ENCODE data around the gene CYP3A5.
"Not testable (repeated sequence)": the region's sequence is repeated elsewhere in the genome, so short reads cannot be mapped to it uniquely, and the experiment has no call there.

The CYP3A5 gene

GRCh38 chr7:99679400-99680191 lies at the start of gene CYP3A5:
TSS of gene CYP3A5 (minus strand) at chr7:99679996. CDS start at chr7:99679896, 100 bp downstream.
- DNase-seq = no peak

- no peak for DNase-seq
Measured at GRCh38 chr7:99728615-99729014, 48.8 kb upstream of the CYP3A5 start.

GRCh38 chr7:99723201-99723600 lies 43.4 kb upstream of the CYP3A5 start:
- DNase-seq = not testable (repeated sequence)

- no peak for DNase-seq
Measured at GRCh38 chr7:99720800-99721595, 41.2 kb upstream of the CYP3A5 start.

GRCh38 chr7:99719996-99720769 lies 40.4 kb upstream of the CYP3A5 start:
- no peak for DNase-seq

- DNase-seq = no peak
Measured at GRCh38 chr7:99713995-99714570, 34.3 kb upstream of the CYP3A5 start.

- no peak for DNase-seq
Measured at GRCh38 chr7:99709838-99710578, 30.2 kb upstream of the CYP3A5 start.

- DNase-seq = no peak
Measured at GRCh38 chr7:99709260-99709659, 29.5 kb upstream of the CYP3A5 start.

GRCh38 chr7:99707096-99707495 lies 27.3 kb upstream of the CYP3A5 start:
- no peak for DNase-seq

GRCh38 chr7:99699946-99700345 lies 20.1 kb upstream of the CYP3A5 start:
- DNase-seq = no peak

GRCh38 chr7:99698867-99699730 lies 19.3 kb upstream of the CYP3A5 start:
- not testable (repeated sequence) for DNase-seq

- no peak for DNase-seq
Measured at GRCh38 chr7:99694912-99695304, 15.1 kb upstream of the CYP3A5 start.

- no peak for DNase-seq
Measured at GRCh38 chr7:99694201-99694911, 14.6 kb upstream of the CYP3A5 start.

- peak; percentile 13 for DNase-seq
Measured at GRCh38 chr7:99693427-99694200, 13.8 kb upstream of the CYP3A5 start.

GRCh38 chr7:99693100-99693426 lies 13.3 kb upstream of the CYP3A5 start:
- no peak for DNase-seq

GRCh38 chr7:99692563-99692962 lies 12.8 kb upstream of the CYP3A5 start:
- DNase-seq = not testable (repeated sequence)

- not testable (repeated sequence) for DNase-seq
Measured at GRCh38 chr7:99691658-99692057, 11.9 kb upstream of the CYP3A5 start.

- DNase-seq = not testable (repeated sequence)
Measured at GRCh38 chr7:99690918-99691317, 11.1 kb upstream of the CYP3A5 start.

GRCh38 chr7:99685871-99686608 lies 6.2 kb upstream of the CYP3A5 start:
- not testable (repeated sequence) for DNase-seq
